T-helper 1 cell treated with Interleukin-12 subunit alpha and Interleukin-12 subunit beta and Interleukin-4 antibody, amounts not matched to agents 30 μg/mL and 1 μg/mL, for 36 hours (primary cell): ENCODE measurements around the gene ARHGEF4.

Experiments
- H3K27ac Mint-ChIP-seq: one replicate; pipeline ENCODE4 v1.8.0; 2021; ENCODE audit warnings: mild to moderate bottlenecking, mixed read lengths
- H3K27me3 Mint-ChIP-seq: one replicate; pipeline ENCODE4 v1.8.0; 2021; ENCODE audit warnings: low read depth, mixed read lengths
- H3K36me3 Mint-ChIP-seq: one replicate; pipeline ENCODE4 v1.8.0; 2021; ENCODE audit warnings: low read depth, mixed read lengths
- H3K4me1 Mint-ChIP-seq: one replicate; pipeline ENCODE4 v1.8.0; 2021; ENCODE audit warnings: low read depth, mixed read lengths
- H3K4me3 Mint-ChIP-seq: one replicate; pipeline ENCODE4 v1.8.0; 2021; ENCODE audit warnings: mild to moderate bottlenecking, moderate library complexity, mixed read lengths
- H3K9me3 Mint-ChIP-seq: one replicate; pipeline ENCODE4 v1.8.0; 2021; ENCODE audit warnings: mixed read lengths

Gene ARHGEF4

GRCh38 chr2:130954873-130955272 lies 118.2 kb downstream of the ARHGEF4 start:
- Mint-ChIP-seq H3K9me3 (peaks cover 25% of the 10 kb centered on the region), H3K27me3 (peaks cover 12% of the 10 kb centered on the region), H3K4me1 (peaks cover 9% of the 10 kb centered on the region), H3K27ac (no peak overlapping the region), H3K4me3 (no peak overlapping the region), H3K36me3 (no peaks in the 10 kb centered on the region)

GRCh38 chr2:130957915-130958314 lies 121.2 kb downstream of the ARHGEF4 start:
- Mint-ChIP-seq H3K27me3 (peaks cover 36% of the 10 kb centered on the region), H3K4me1 (no peaks in the 10 kb centered on the region), H3K9me3 (peaks cover 20% of the 10 kb centered on the region), H3K4me3 (no peak overlapping the region), H3K27ac (no peak overlapping the region), H3K36me3 (no peaks in the 10 kb centered on the region)

- Mint-ChIP-seq H3K27me3 (peaks cover 54% of the 10 kb centered on the region), H3K9me3 (no peaks in the 10 kb centered on the region), H3K4me3 (no peak overlapping the region), H3K36me3 (peaks cover 2% of the 10 kb centered on the region), H3K4me1 (peaks cover 10% of the 10 kb centered on the region), H3K27ac (no peak overlapping the region)
Observed at GRCh38 chr2:130963196-130963848, 126.6 kb downstream of the ARHGEF4 start.

GRCh38 chr2:130963849-130964793 lies 127.4 kb downstream of the ARHGEF4 start:
- Mint-ChIP-seq H3K4me3 (peak overlapping the region; percentile 69), H3K27me3 (peaks cover 56% of the 10 kb centered on the region), H3K9me3 (no peaks in the 10 kb centered on the region), H3K36me3 (peaks cover 2% of the 10 kb centered on the region), H3K4me1 (peaks cover 11% of the 10 kb centered on the region), H3K27ac (no peak overlapping the region)

GRCh38 chr2:130964931-130965330 lies 128.2 kb downstream of the ARHGEF4 start:
- Mint-ChIP-seq H3K9me3 (no peaks in the 10 kb centered on the region), H3K27me3 (peaks cover 58% of the 10 kb centered on the region), H3K27ac (no peak overlapping the region), H3K36me3 (peaks cover 2% of the 10 kb centered on the region), H3K4me1 (peaks cover 11% of the 10 kb centered on the region), H3K4me3 (peak overlapping the region; percentile 46)

- H3K36me3 Mint-ChIP-seq = peaks cover 2% of the 10 kb centered on the region
- H3K27ac Mint-ChIP-seq = no peak overlapping the region
- H3K27me3 Mint-ChIP-seq = peaks cover 50% of the 10 kb centered on the region
Observed at GRCh38 chr2:130966149-130966774, 129.5 kb downstream of the ARHGEF4 start.

GRCh38 chr2:130966775-130967490 lies 130.2 kb downstream of the ARHGEF4 start:
- Mint-ChIP-seq H3K27me3 (peaks cover 43% of the 10 kb centered on the region), H3K4me1 (peaks cover 12% of the 10 kb centered on the region)

More at GRCh38 chr2:130966149-130966774, 129.5 kb downstream of the ARHGEF4 start:
- peaks cover 11% of the 10 kb centered on the region for H3K4me1 Mint-ChIP-seq
- H3K4me3 Mint-ChIP-seq = no peak overlapping the region
- no peaks in the 10 kb centered on the region for H3K9me3 Mint-ChIP-seq

GRCh38 chr2:130972410-130972809 lies 135.7 kb downstream of the ARHGEF4 start:
- Mint-ChIP-seq H3K9me3 (no peaks in the 10 kb centered on the region), H3K27ac (peak overlapping the region; percentile 23), H3K4me1 (peaks cover 14% of the 10 kb centered on the region), H3K27me3 (peaks cover 5% of the 10 kb centered on the region), H3K4me3 (peak overlapping the region; percentile 0), H3K36me3 (no peaks in the 10 kb centered on the region)

More at GRCh38 chr2:130966775-130967490, 130.2 kb downstream of the ARHGEF4 start:
- H3K4me3 Mint-ChIP-seq = no peak overlapping the region
- H3K36me3 Mint-ChIP-seq = peaks cover 2% of the 10 kb centered on the region
- H3K27ac Mint-ChIP-seq = no peak overlapping the region
- H3K9me3 Mint-ChIP-seq = no peaks in the 10 kb centered on the region

- Mint-ChIP-seq H3K27ac (no peak overlapping the region), H3K4me3 (no peak overlapping the region)
Observed at GRCh38 chr2:130975729-130976128, 139.0 kb downstream of the ARHGEF4 start.

GRCh38 chr2:130976591-130977237 lies 140.0 kb downstream of the ARHGEF4 start:
- H3K4me1 Mint-ChIP-seq = peaks cover 10% of the 10 kb centered on the region
- no peak overlapping the region for H3K27ac Mint-ChIP-seq
- H3K9me3 Mint-ChIP-seq = peaks cover 4% of the 10 kb centered on the region
- peaks cover 3% of the 10 kb centered on the region for H3K27me3 Mint-ChIP-seq
- no peak overlapping the region for H3K4me3 Mint-ChIP-seq
- H3K36me3 Mint-ChIP-seq = no peaks in the 10 kb centered on the region

More at GRCh38 chr2:130975729-130976128, 139.0 kb downstream of the ARHGEF4 start:
- Mint-ChIP-seq H3K36me3 (no peaks in the 10 kb centered on the region), H3K9me3 (peaks cover 4% of the 10 kb centered on the region), H3K4me1 (peaks cover 10% of the 10 kb centered on the region), H3K27me3 (no peaks in the 10 kb centered on the region)

GRCh38 chr2:130977461-130978050 lies 140.8 kb downstream of the ARHGEF4 start:
- peaks cover 4% of the 10 kb centered on the region for H3K4me1 Mint-ChIP-seq
- no peaks in the 10 kb centered on the region for H3K36me3 Mint-ChIP-seq
- no peak overlapping the region for H3K27ac Mint-ChIP-seq
- no peak overlapping the region for H3K4me3 Mint-ChIP-seq
- peaks cover 6% of the 10 kb centered on the region for H3K27me3 Mint-ChIP-seq
- H3K9me3 Mint-ChIP-seq = peaks cover 4% of the 10 kb centered on the region

GRCh38 chr2:130981667-130982066 lies 145.0 kb downstream of the ARHGEF4 start:
- H3K4me3 Mint-ChIP-seq = no peak overlapping the region
- H3K4me1 Mint-ChIP-seq = peaks cover 4% of the 10 kb centered on the region
- peaks cover 8% of the 10 kb centered on the region for H3K27me3 Mint-ChIP-seq
- no peak overlapping the region for H3K27ac Mint-ChIP-seq
- H3K36me3 Mint-ChIP-seq = no peaks in the 10 kb centered on the region
- H3K9me3 Mint-ChIP-seq = peaks cover 4% of the 10 kb centered on the region

- no peak overlapping the region for H3K4me3 Mint-ChIP-seq
- H3K9me3 Mint-ChIP-seq = no peaks in the 10 kb centered on the region
- peaks cover 4% of the 10 kb centered on the region for H3K4me1 Mint-ChIP-seq
- H3K27ac Mint-ChIP-seq = no peak overlapping the region
- H3K27me3 Mint-ChIP-seq = peaks cover 18% of the 10 kb centered on the region
- no peaks in the 10 kb centered on the region for H3K36me3 Mint-ChIP-seq
Observed at GRCh38 chr2:130985206-130985780, 148.6 kb downstream of the ARHGEF4 start.
